ENCODE data around the gene SMPD2. TPM values are rescaled to one million over a fixed set of nuclear protein-coding genes. Genes with fewer than 3 reads are reported as not detected.

SMPD2 gene
- total RNA-seq, 1 experiment from 2014 or later, result 8.2 TPM

DNA sequence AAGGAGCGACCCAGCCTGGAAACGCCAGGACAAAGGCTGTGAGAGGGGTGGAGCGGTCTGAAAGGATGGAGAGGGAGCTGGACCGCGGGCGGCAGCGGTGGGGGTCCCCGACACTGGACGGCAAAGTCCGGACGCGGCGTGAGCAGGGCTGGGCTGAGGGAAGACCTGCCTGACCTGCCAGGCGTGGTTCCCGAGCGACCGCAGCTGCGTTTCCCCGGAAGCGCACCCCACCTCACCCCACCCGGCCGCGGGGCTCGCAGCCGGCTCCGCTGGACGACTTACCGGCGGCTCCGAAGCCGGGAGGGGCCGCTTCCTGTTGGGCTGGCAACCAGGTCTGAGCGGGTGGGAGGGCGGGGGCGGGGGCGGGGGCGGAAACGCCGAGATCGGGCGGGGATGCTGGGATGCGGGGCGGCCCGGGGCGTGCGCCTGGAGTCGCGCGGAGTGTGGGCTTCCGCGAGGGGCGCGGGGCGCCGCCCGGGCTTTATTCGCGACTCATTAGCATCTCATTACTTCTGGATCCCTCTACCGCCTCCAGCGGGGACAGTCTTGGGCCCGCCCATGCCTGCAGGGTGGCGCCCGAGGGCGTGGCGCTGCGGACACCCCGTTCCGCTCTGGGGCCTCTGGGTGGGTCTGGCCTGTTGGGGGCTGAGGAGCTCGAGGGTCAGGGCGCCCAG, 15.1 kb downstream of the SMPD2 start, which contains the start of gene MICAL1:
TSS of gene MICAL1 (minus strand) at position 336 of the 674 bp plus-strand sequence. CDS start 1,576 bp downstream, outside the sequence.
- H3K9me2 ChIP-seq (ENCODE audit: insufficient read depth), result no peaks in the 10 kb centered on the region
- H2AFZ ChIP-seq, result peak within 1 kb of the TSS; percentile 93
- no peaks in the 10 kb centered on the region for H3K36me3 ChIP-seq (ENCODE audit: low read depth)
- no peaks in the 10 kb centered on the region for H3K27me3 ChIP-seq (ENCODE audit: insufficient read depth, low read depth)
- H3K4me2 ChIP-seq, result peak within 1 kb of the TSS; percentile 95
- CTCF ChIA-PET, result interaction anchor here (1.0 to 1.2 kb wide), 2 partner anchors 31 to 584 kb away, joined by 3 read pairs; no protein-coding TSS in a partner anchor
- no peaks in the 10 kb centered on the region for H3K79me2 ChIP-seq (ENCODE audit: low read depth)
- POLR2A ChIA-PET (ENCODE audit: unreplicated experiment), result no interaction called here
- H3K27ac ChIP-seq, result no peak within 1 kb of the TSS
- H3F3A ChIP-seq (ENCODE audit: insufficient read depth, low read depth), result peaks cover 41% of the 10 kb centered on the region; the same call in 1 of the 2 replicates
- peak; percentile 45 to 67 for DNase-seq
- BruUV-seq (replicated peaks), result no TSS peak
- H4K20me1 ChIP-seq (ENCODE audit: insufficient read depth), result no peaks in the 10 kb centered on the region
- no peak for TF ChIP-seq EZH2 (IDR thresholded peaks at IDR 0.05; ENCODE audit: low read depth)
- H3K4me3 ChIP-seq, result peak within 1 kb of the TSS; percentile 77
- intact Hi-C loops (cut with micrococcal nuclease; ENCODE audit: unreplicated experiment), result loop anchor here (1.0 to 5.0 kb wide), 2 partner anchors 72 to 268 kb away; no protein-coding TSS in a partner anchor
- H3K9me3 ChIP-seq (ENCODE audit: insufficient read depth, low read depth), result no peaks in the 10 kb centered on the region
- no peaks in the 10 kb centered on the region; the same call in 1 of the 2 replicates for H3K4me1 ChIP-seq (replicated peaks; ENCODE audit: insufficient read depth)

DNA sequence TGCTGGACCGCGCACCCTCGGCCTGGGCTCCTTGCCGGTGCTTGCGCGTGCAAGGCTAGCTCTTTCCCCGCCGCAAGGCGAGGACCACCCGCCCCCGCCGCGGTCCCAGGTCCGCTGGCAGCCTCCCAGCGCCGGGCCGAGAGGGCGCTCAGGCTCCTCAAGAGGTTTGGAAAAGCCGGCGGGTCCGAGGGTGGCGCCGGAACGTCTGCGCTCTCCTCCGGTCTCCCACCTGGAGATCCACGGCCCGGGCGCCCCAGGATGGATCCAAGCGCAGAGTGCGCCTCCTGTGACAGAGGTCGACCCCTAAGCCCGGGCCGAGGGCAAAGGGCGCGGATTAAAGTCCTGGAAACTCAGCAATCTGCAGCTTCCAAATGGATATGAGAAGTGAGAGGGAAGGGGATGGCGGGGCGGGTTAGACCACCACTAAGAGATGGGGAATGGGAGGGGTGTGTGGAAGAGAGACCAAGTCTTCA, 15.6 kb downstream of the SMPD2 start:
- POLR2A ChIA-PET (ENCODE audit: unreplicated experiment), result interaction anchor here (0.7 kb wide), 1 partner anchor 16 kb away, joined by 3 read pairs; the partner anchor contains the start of genes PPIL6 and SMPD2
- BruUV-seq (replicated peaks), result no TSS peak
- H3K4me3 ChIP-seq, result peak overlapping the region; percentile 77
- peaks cover 43% of the 10 kb centered on the region; the same call in 1 of the 2 replicates for H3F3A ChIP-seq (ENCODE audit: insufficient read depth, low read depth)
- no peaks in the 10 kb centered on the region for H4K20me1 ChIP-seq (ENCODE audit: insufficient read depth)
- H2AFZ ChIP-seq, result peak overlapping the region; percentile 83
- no peaks in the 10 kb centered on the region; the same call in 1 of the 2 replicates for H3K36me3 ChIP-seq (ENCODE audit: low read depth)
- H3K27me3 ChIP-seq (ENCODE audit: insufficient read depth, low read depth), result no peaks in the 10 kb centered on the region
- TF ChIP-seq CTCF (conservative IDR thresholded peaks at IDR 0.05), result no peak
- no peak for TF ChIP-seq EZH2 (IDR thresholded peaks at IDR 0.05; ENCODE audit: low read depth)
- no peaks in the 10 kb centered on the region; the same call in 1 of the 2 replicates for H3K4me1 ChIP-seq (replicated peaks; ENCODE audit: insufficient read depth)
- no peaks in the 10 kb centered on the region for H3K9me2 ChIP-seq (ENCODE audit: insufficient read depth)
- intact Hi-C loops (cut with micrococcal nuclease; ENCODE audit: unreplicated experiment), result loop anchor here (5.0 kb wide), 1 partner anchor 269 kb away; no protein-coding TSS in a partner anchor
- no peaks in the 10 kb centered on the region for H3K9me3 ChIP-seq (ENCODE audit: insufficient read depth, low read depth)
- no peak overlapping the region for H3K27ac ChIP-seq
- H3K4me2 ChIP-seq, result peak overlapping the region; percentile 95
- DNase-seq, result no peak
- CTCF ChIA-PET, result interaction anchor here (1.0 to 1.2 kb wide), 2 partner anchors 31 to 584 kb away, joined by 3 read pairs; no protein-coding TSS in a partner anchor
- no peaks in the 10 kb centered on the region for H3K79me2 ChIP-seq (ENCODE audit: low read depth)

- BruUV-seq (replicated peaks), result TSS peak; percentile 39
- ChIA-PET POLR2A (ENCODE audit: unreplicated experiment) (interaction anchor here (0.5 to 0.7 kb wide), 3 partner anchors 12 to 524 kb away, joined by 3 to 6 read pairs (median 3); partner anchors contain the start of genes PPIL6 and SMPD2), CTCF (interaction anchor here (1.0 kb wide), 1 partner anchor 583 kb away, joined by 3 read pairs; no protein-coding TSS in a partner anchor)
- no peaks in the 10 kb centered on the region for H3K27me3 ChIP-seq (ENCODE audit: insufficient read depth, low read depth)
- H4K20me1 ChIP-seq (ENCODE audit: insufficient read depth), result no peaks in the 10 kb centered on the region
- H3K36me3 ChIP-seq (ENCODE audit: low read depth), result peaks cover 3% of the 10 kb centered on the region; the same call in 1 of the 2 replicates
- H3K9me2 ChIP-seq (ENCODE audit: insufficient read depth), result no peaks in the 10 kb centered on the region
- no peak overlapping the region for H3K27ac ChIP-seq
- no peak overlapping the region for H3K4me3 ChIP-seq
- H3K4me2 ChIP-seq, result peak overlapping the region; percentile 95; the same call in 1 of the 2 replicates
- no peaks in the 10 kb centered on the region for H3K79me2 ChIP-seq (ENCODE audit: low read depth)
- H3K4me1 ChIP-seq (replicated peaks; ENCODE audit: insufficient read depth), result no peaks in the 10 kb centered on the region; the same call in 1 of the 2 replicates
- H3F3A ChIP-seq (ENCODE audit: insufficient read depth, low read depth), result peaks cover 44% of the 10 kb centered on the region; the same call in 1 of the 2 replicates
- no peaks in the 10 kb centered on the region for H3K9me3 ChIP-seq (ENCODE audit: insufficient read depth, low read depth)
- intact Hi-C loops (cut with micrococcal nuclease; ENCODE audit: unreplicated experiment), result loop anchor here (5.0 kb wide), 1 partner anchor 270 kb away; no protein-coding TSS in a partner anchor
- H2AFZ ChIP-seq, result no peak overlapping the region
- no peak for TF ChIP-seq EZH2 (IDR thresholded peaks at IDR 0.05; ENCODE audit: low read depth)
- TF ChIP-seq CTCF (conservative IDR thresholded peaks at IDR 0.05), result no peak
- no peak for DNase-seq
These were observed 16.4 kb downstream of the SMPD2 start for GRCh38 chr6:109456710-109457561.

Measured in PC-9 (cell line).